ENCODE results near the gene AMZ2. TPM values are rescaled to one million over a fixed set of nuclear protein-coding genes. Genes with fewer than 3 reads are reported as not detected.
"Not testable (repeated sequence)": the region's sequence is repeated elsewhere in the genome, so short reads cannot be mapped to it uniquely, and the experiment has no call there.

The AMZ2 gene
- total and polyA plus RNA-seq, 2 of the 8 experiments (the other 6 are each of a cell fraction or from before 2014, with no cell fraction given), result 49.5 to 71.0 TPM

- H3K79me2 ChIP-seq (ENCODE audit: control insufficient read depth in 1 of 2, insufficient read depth in 2 of 2, low read length in 2 of 2); H3K4ac ChIP-seq (replicated peaks; ENCODE audit: insufficient read length, low read depth, low read length); H3K18ac ChIP-seq (ENCODE audit: extremely low read depth, low read length); H2AFZ ChIP-seq (ENCODE audit: low read length); H3K4me3 ChIP-seq (ENCODE audit: extremely low read depth in 1 of 4, insufficient read depth in 2 of 4, low read depth in 3 of 4, low read length in 4 of 4); H3K23me2 ChIP-seq (ENCODE audit: low read depth, low read length); DNase-seq (ENCODE audit: low read depth in 1 of 2, low spot score in 2 of 2); H3K4me2 ChIP-seq (ENCODE audit: insufficient read depth in 1 of 2, low read depth in 2 of 2, low read length in 2 of 2); H3K27ac ChIP-seq (ENCODE audit: low read depth, low read length); H3K4me1 ChIP-seq (replicated peaks in 1 of 4; ENCODE audit: control insufficient read depth in 3 of 4, insufficient read depth in 4 of 4, low read length in 3 of 4); H4K8ac ChIP-seq (ENCODE audit: extremely low read depth, insufficient read depth, low read length); H4K91ac ChIP-seq (replicated peaks; ENCODE audit: insufficient read length, low read length); H2BK120ac ChIP-seq (replicated peaks; ENCODE audit: low read depth, low read length); H4K5ac ChIP-seq (ENCODE audit: insufficient read length, low read depth, low read length); H3K79me1 ChIP-seq (ENCODE audit: low read depth, low read length); CTCF ChIA-PET (ENCODE audit: partially characterized antibody); H2AK5ac ChIP-seq (ENCODE audit: low read depth, low read length); H2BK12ac ChIP-seq (ENCODE audit: low read depth, low read length); H3K9me3 ChIP-seq (ENCODE audit: insufficient read depth in 2 of 2, low read depth in 1 of 2, low read length in 1 of 2); FAIRE-seq; H3K23ac ChIP-seq (ENCODE audit: insufficient read length); H3K9ac ChIP-seq (replicated peaks in 1 of 4; ENCODE audit: extremely low read depth in 1 of 4, low read depth in 3 of 4, low read length in 3 of 4); H2BK20ac ChIP-seq (ENCODE audit: low read length); H4K20me1 ChIP-seq (replicated peaks in 1 of 2; ENCODE audit: control insufficient read depth in 1 of 2, insufficient read depth in 2 of 2, low read length in 2 of 2); H3K14ac ChIP-seq (ENCODE audit: insufficient read length); H2BK5ac ChIP-seq (ENCODE audit: low read depth, low read length); H2BK15ac ChIP-seq (ENCODE audit: low read length); H3K56ac ChIP-seq (replicated peaks; ENCODE audit: insufficient read length, low read depth, low read length); H3K36me3 ChIP-seq (ENCODE audit: control insufficient read depth in 2 of 4, insufficient read depth in 4 of 4, low read length in 3 of 4); H3K27me3 ChIP-seq (replicated peaks in 1 of 4; ENCODE audit: control insufficient read depth in 3 of 4, extremely low read depth in 1 of 4, insufficient read depth in 3 of 4, low read length in 3 of 4): not testable (repeated sequence)
- POLR2A ChIA-PET (ENCODE audit: partially characterized antibody), result interaction anchor here (0.7 kb wide), 1 partner anchor 16 kb away, joined by 3 read pairs; no protein-coding TSS in a partner anchor
- WGBS, 2 experiments (ENCODE audit: extremely low coverage in 1 of 2, insufficient coverage in 1 of 2, insufficient read length in 1 of 2, insufficient replicate concordance in 2 of 2, low coverage in 1 of 2, low lambda C conversion rate in 2 of 2, missing lambda C conversion rate in 1 of 2), result 100% methylated on average over 1 of the region's 1 CpG; no CpG with 5 or more reads in 1 of the 2 experiments
Observed at GRCh38 chr17:68232741-68233140, 15.1 kb upstream of the AMZ2 start.

- H3K18ac ChIP-seq (ENCODE audit: extremely low read depth, low read length); H4K91ac ChIP-seq (replicated peaks; ENCODE audit: insufficient read length, low read length); H3K4me3 ChIP-seq (ENCODE audit: extremely low read depth in 1 of 4, insufficient read depth in 2 of 4, low read depth in 3 of 4, low read length in 4 of 4); H3K23me2 ChIP-seq (ENCODE audit: low read depth, low read length); H3K4me1 ChIP-seq (replicated peaks in 1 of 4; ENCODE audit: control insufficient read depth in 3 of 4, insufficient read depth in 4 of 4, low read length in 3 of 4); H3K4ac ChIP-seq (replicated peaks; ENCODE audit: insufficient read length, low read depth, low read length); H3K9ac ChIP-seq (replicated peaks in 1 of 4; ENCODE audit: extremely low read depth in 1 of 4, low read depth in 3 of 4, low read length in 3 of 4); H3K27me3 ChIP-seq (replicated peaks in 1 of 4; ENCODE audit: control insufficient read depth in 3 of 4, extremely low read depth in 1 of 4, insufficient read depth in 3 of 4, low read length in 3 of 4); H3K27ac ChIP-seq (ENCODE audit: low read depth, low read length); H3K56ac ChIP-seq (replicated peaks; ENCODE audit: insufficient read length, low read depth, low read length); H3K79me2 ChIP-seq (ENCODE audit: control insufficient read depth in 1 of 2, insufficient read depth in 2 of 2, low read length in 2 of 2); H2BK12ac ChIP-seq (ENCODE audit: low read depth, low read length); H3K36me3 ChIP-seq (ENCODE audit: control insufficient read depth in 2 of 4, insufficient read depth in 4 of 4, low read length in 3 of 4); H3K23ac ChIP-seq (ENCODE audit: insufficient read length); FAIRE-seq; H3K14ac ChIP-seq (ENCODE audit: insufficient read length); H4K8ac ChIP-seq (ENCODE audit: extremely low read depth, insufficient read depth, low read length); H2BK15ac ChIP-seq (ENCODE audit: low read length); H2BK120ac ChIP-seq (replicated peaks; ENCODE audit: low read depth, low read length); H4K20me1 ChIP-seq (replicated peaks in 1 of 2; ENCODE audit: control insufficient read depth in 1 of 2, insufficient read depth in 2 of 2, low read length in 2 of 2); H2BK5ac ChIP-seq (ENCODE audit: low read depth, low read length); H2AK5ac ChIP-seq (ENCODE audit: low read depth, low read length); H2AFZ ChIP-seq (ENCODE audit: low read length); H3K9me3 ChIP-seq (ENCODE audit: insufficient read depth in 2 of 2, low read depth in 1 of 2, low read length in 1 of 2); H4K5ac ChIP-seq (ENCODE audit: insufficient read length, low read depth, low read length); H3K79me1 ChIP-seq (ENCODE audit: low read depth, low read length); DNase-seq (ENCODE audit: low read depth in 1 of 2, low spot score in 2 of 2); H3K4me2 ChIP-seq (ENCODE audit: insufficient read depth in 1 of 2, low read depth in 2 of 2, low read length in 2 of 2); H2BK20ac ChIP-seq (ENCODE audit: low read length): not testable (repeated sequence)
- CTCF ChIA-PET (ENCODE audit: partially characterized antibody), result interaction anchor here (0.6 to 1.5 kb wide), 8 partner anchors 15 to 205 kb away, joined by 3 to 5 read pairs (median 3); no protein-coding TSS in a partner anchor
- POLR2A ChIA-PET (ENCODE audit: partially characterized antibody), result interaction anchor here (1.2 kb wide), 1 partner anchor 52 kb away, joined by 3 read pairs; no protein-coding TSS in a partner anchor
- 94% methylated on average over 12 of the region's 12 CpGs; no CpG with 5 or more reads in 1 of the 2 experiments for WGBS, 2 experiments (ENCODE audit: extremely low coverage in 1 of 2, insufficient coverage in 1 of 2, insufficient read length in 1 of 2, insufficient replicate concordance in 2 of 2, low coverage in 1 of 2, low lambda C conversion rate in 2 of 2, missing lambda C conversion rate in 1 of 2)
Observed at GRCh38 chr17:68234726-68235335, 13.0 kb upstream of the AMZ2 start.

Data from H1 (cell line).